K562 (cell line): ENCODE results near the gene CNKSR2. TPM values are rescaled to one million over a fixed set of nuclear protein-coding genes. Genes with fewer than 3 reads are reported as not detected.

Source experiments
- ATAC-seq: fragments of 200-7000 bp; cut with Tn5 transposase; 3 replicates; pipeline ENCODE4 v1.9.1; 2020; ENCODE audit warnings: moderate library complexity
- BruUV-seq: library from RNA; stranded (reverse); fragments of 400-500 nt; replicated peaks from 2 replicates; lab custom pipeline; 2021; lab: Mats Ljungman, UMichigan
- CTCF ChIA-PET: fragments of 300-600 bp; formaldehyde crosslinking; extraction: SDS; loops from one replicate; lab custom pipeline; 2021; ENCODE audit warnings: low intra/inter-chr PET ratio; lab: Yijun Ruan, JAX
- POLR2A ChIA-PET: fragments of 300-600, 350-650 bp; sonication (Branson Sonifier 250); formaldehyde crosslinking; extraction: SDS; loops from one replicate; lab custom pipeline; 2021; ENCODE audit warnings: antibody characterized with exemption, inconsistent platforms; lab: Yijun Ruan, JAX
- DNase-seq, 4 experiments: peaks; one replicate each; pipeline versions ENCODE4 v3.0.0 to v3.0.0-alpha.2; 2011 to 2018; ENCODE audit warnings: low spot score in 3 of 4, mixed read lengths in 3 of 4; ENCODE audit errors: extremely low read depth in 1 of 4
- FAIRE-seq: peaks from 2 replicates; lab custom pipeline; 2011; peaks lifted over from hg19 to GRCh38; lab: Jason Lieb, UNC
- H2AFZ ChIP-seq: 2 replicates; pipeline ENCODE4 v1.6.0; 2011; ENCODE audit warnings: low read depth, low read length, control low read depth, inconsistent platforms
- H3K27ac ChIP-seq: fragments of 200-600 bp; 3 replicates; pipeline ENCODE4 v1.8.0; 2011; ENCODE audit warnings: low read depth, mild to moderate bottlenecking, control low read depth, inconsistent platforms, low read length, moderate library complexity, mixed read lengths; ENCODE audit errors: extremely low read depth
- H3K27me3 ChIP-seq, 2 experiments: fragments of 300-600 bp in 1 of 2; 2 replicates in 1 of 2; 3 replicates in 1 of 2; pipeline versions ENCODE4 v1.6.0 to v1.8.0; 2011; ENCODE audit warnings: inconsistent platforms in 2 of 2, low read length in 2 of 2, mild to moderate bottlenecking in 1 of 2, mixed read lengths in 1 of 2, moderate library complexity in 1 of 2; ENCODE audit not compliant: control insufficient read depth in 2 of 2, insufficient read depth in 2 of 2
- H3K36me3 ChIP-seq: fragments of 300-600 bp; 3 replicates; pipeline ENCODE4 v1.8.0; 2011; ENCODE audit warnings: mild to moderate bottlenecking, low read length, inconsistent platforms; ENCODE audit not compliant: control insufficient read depth, insufficient read depth
- H3K4me1 ChIP-seq, 2 experiments: fragments of 200-600 bp in 1 of 2; replicated peaks in 1 of 2; 2 replicates in 1 of 2; 3 replicates in 1 of 2; pipeline versions ENCODE4 v1.5.1 to v1.8.0; 2011; ENCODE audit warnings: inconsistent platforms in 2 of 2, low read length in 2 of 2, mild to moderate bottlenecking in 1 of 2, mixed read lengths in 1 of 2, moderate library complexity in 1 of 2; ENCODE audit not compliant: control insufficient read depth in 2 of 2, insufficient read depth in 2 of 2
- H3K4me2 ChIP-seq: 2 replicates; pipeline ENCODE4 v1.6.1; 2011; ENCODE audit warnings: low read length, control low read depth, inconsistent platforms, mixed read lengths; ENCODE audit not compliant: insufficient read depth
- H3K4me3 ChIP-seq: fragments of 200-600 bp; sonication (generic), shearing (Covaris generic); 2 replicates; pipeline ENCODE4 v1.5.1; 2016; ENCODE audit warnings: control low read depth, inconsistent platforms
- H3K79me2 ChIP-seq: fragments of 200-600 bp; 3 replicates; pipeline ENCODE4 v1.8.0; 2011; ENCODE audit warnings: low read length, inconsistent platforms; ENCODE audit not compliant: control insufficient read depth, insufficient read depth
- H3K9ac ChIP-seq, 2 experiments: 2 replicates each; pipeline versions ENCODE4 v1.6.0 to v1.6.1; 2011; ENCODE audit warnings: low read depth in 2 of 2, low read length in 2 of 2, control low read depth in 1 of 2, inconsistent platforms in 1 of 2, mild to moderate bottlenecking in 1 of 2, mixed read lengths in 1 of 2; ENCODE audit not compliant: insufficient read depth in 1 of 2
- H3K9me1 ChIP-seq: one replicate; pipeline ENCODE4 v1.6.0; 2011; ENCODE audit warnings: inconsistent platforms, mild to moderate bottlenecking, low read length, moderate library complexity; ENCODE audit not compliant: control insufficient read depth, insufficient read depth
- H3K9me3 ChIP-seq: replicated peaks from 2 replicates; pipeline ENCODE4 v1.5.1; 2011; ENCODE audit warnings: low read depth, low read length, inconsistent platforms; ENCODE audit not compliant: control insufficient read depth, insufficient read depth
- H4K20me1 ChIP-seq: replicated peaks from 2 replicates; pipeline ENCODE4 v1.6.1; 2011; ENCODE audit warnings: low read length, inconsistent platforms, mixed read lengths; ENCODE audit not compliant: control insufficient read depth, insufficient read depth
- EP400 ChIP-seq: fragments of 450-650 bp; IDR thresholded peaks from 2 replicates; pipeline ENCODE4 v1.6.1; 2017; ENCODE audit warnings: antibody characterized with exemption, mild to moderate bottlenecking, moderate library complexity
- ETV5 ChIP-seq: sonication (generic); formaldehyde crosslinking; IDR thresholded peaks from 2 replicates; pipeline ENCODE4 v1.4.0; 2020; ENCODE audit warnings: low read depth, mild to moderate bottlenecking, missing genetic modification reagents
- MTA3 ChIP-seq: fragments of 450-650 bp; formaldehyde crosslinking; IDR thresholded peaks from 2 replicates; pipeline ENCODE4 v1.6.1; 2017; ENCODE audit warnings: mild to moderate bottlenecking, borderline replicate concordance
- NR0B1 ChIP-seq: fragments of 450-650 bp; IDR thresholded peaks from one replicate; pipeline ENCODE4 v1.6.1; 2018; ENCODE audit warnings: mild to moderate bottlenecking, moderate library complexity; ENCODE audit not compliant: partially characterized antibody
- PHF8 ChIP-seq: fragments of 200-600 bp; sonication (generic); IDR thresholded peaks from 2 replicates; pipeline ENCODE4 v1.6.1; 2012; ENCODE audit warnings: mixed run types, mild to moderate bottlenecking, inconsistent platforms, low read length, moderate library complexity, borderline replicate concordance
- ZNF121 ChIP-seq: sonication (generic); formaldehyde crosslinking; conservative IDR thresholded peaks from 2 replicates; pipeline ENCODE4 v1.8.0; 2022; ENCODE audit warnings: missing genetic modification reagents
- ZNF766 ChIP-seq: fragments of 200-800 bp; sonication (Bioruptor generic); conservative IDR thresholded peaks from 2 replicates; pipeline ENCODE4 v1.6.1; 2016; ENCODE audit warnings: missing genetic modification characterization, missing compliant biosample characterization
- WGBS: fragments of 100-300 bp; shearing (Covaris generic); methylation state at CpG from one replicate; pipeline ENCODE4 v1.1.6; 2016; ENCODE audit warnings: low coverage, mixed read lengths; ENCODE audit not compliant: insufficient coverage; ENCODE audit errors: missing lambda C conversion rate; 5-methylcytosine and 5-hydroxymethylcytosine counted together
- in situ Hi-C: fragments of 300-500 bp; cut with MboI; formaldehyde crosslinking; loops from 4 replicates; pipeline ENCODE4 v1.15.0; 2018; ENCODE audit warnings: inconsistent platforms, mixed read lengths
- intact Hi-C: fragments of 100-400 bp; cut with micrococcal nuclease; formaldehyde crosslinking; loops from 2 replicates; pipeline ENCODE4 v1.14.2; 2022
- polyA plus RNA-seq, 8 experiments: library from polyadenylated mRNA; depleted of rRNA in 4 of 8; stranded (reverse) in 5 of 8; unstranded in 3 of 8; fragments of >200 nt; fragmentation: Nextera tagmentation in 2 of 8; fragmentation: Illumina TruSeq in 1 of 8; extraction: Ambion mirVana in 2 of 8; extraction: Trizol in 1 of 8; gene quantifications; 2 replicates each; pipeline versions ENCODE4 v1.2.1 to v1.2.3, GENCODE V29; 2011 to 2014; ENCODE audit warnings: inconsistent platforms in 1 of 8, missing spikeins in 1 of 8
- total RNA-seq, 7 experiments: library from RNA; depleted of rRNA in 6 of 7; stranded (reverse); fragments of >200 nt in 6 of 7; fragmentation: Illumina TruSeq in 2 of 7; extraction: Trizol in 2 of 7; gene quantifications; 2 replicates each; pipeline versions ENCODE4 v1.2.1 to v1.2.3, GENCODE V29; 2011 to 2021; ENCODE audit warnings: low replicate concordance in 1 of 7
- TF ChIP-seq, protein P1 (sequence below): sonication (generic); formaldehyde crosslinking; IDR thresholded peaks from 2 replicates; pipeline ENCODE4 v1.8.0; 2022; ENCODE audit warnings: mild to moderate bottlenecking, missing genetic modification reagents
- TF ChIP-seq, protein P2 (sequence below): sonication (generic); formaldehyde crosslinking; IDR thresholded peaks from 2 replicates; pipeline ENCODE4 v1.8.0; 2022; ENCODE audit warnings: mild to moderate bottlenecking, missing genetic modification reagents

CNKSR2 gene
- total and polyA plus RNA-seq, 9 of the 15 experiments (the other 6 are each of a cell fraction or from before 2014, with no cell fraction given): not detected

DNA sequence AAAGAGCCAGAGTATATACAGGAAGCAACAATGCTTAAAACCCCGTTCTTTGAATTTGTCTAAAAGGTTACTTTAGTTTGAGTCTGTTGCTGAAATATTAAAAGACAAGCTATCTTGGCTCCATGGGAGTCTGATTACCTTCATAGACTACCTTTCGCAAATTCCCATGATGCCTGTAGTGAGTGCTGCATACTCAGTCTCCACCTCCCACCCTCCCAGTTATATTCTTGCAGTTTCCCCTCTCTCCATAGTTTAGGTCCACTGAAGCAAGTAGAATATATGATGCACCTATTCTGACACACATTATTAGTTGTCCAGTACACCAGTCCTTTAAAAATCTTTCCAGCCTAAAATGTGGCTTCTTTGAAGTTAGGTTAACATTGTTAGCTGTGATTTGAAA, 2.4 kb downstream of the CNKSR2 start (continued):
- TF ChIP-seq ZNF121 (CRISPR knock-in tag) (no peak), MTA3 (no peak)

DNA sequence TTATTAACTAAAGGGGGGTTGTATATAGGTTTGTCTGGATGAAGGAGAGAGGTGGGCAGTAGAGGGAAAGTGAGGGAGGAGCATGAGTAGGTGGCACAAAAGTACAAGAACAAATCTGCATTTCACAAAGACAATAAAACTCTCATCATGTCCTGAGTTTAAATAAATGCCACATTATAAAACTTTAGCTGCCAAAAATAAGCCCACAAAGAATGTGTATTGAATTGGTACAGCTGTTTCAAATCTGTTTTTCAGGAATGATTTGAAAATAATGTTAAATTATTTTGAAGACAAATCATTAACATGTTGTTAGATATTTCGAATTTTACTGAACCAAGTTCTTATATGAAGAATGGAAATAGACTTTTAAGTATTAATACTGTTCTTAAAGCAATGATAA, 5.8 kb downstream of the CNKSR2 start:
- H3K9me3 ChIP-seq: no peaks in the 10 kb centered on the region
- DNase-seq (no peak), ATAC-seq (no peak), FAIRE-seq (no peak)
- in situ Hi-C loops (no loop called here), intact Hi-C loops (no loop called here)
- H3K4me1 ChIP-seq: no peaks in the 10 kb centered on the region
- H4K20me1 ChIP-seq: no peaks in the 10 kb centered on the region
- no peak overlapping the region for H2AFZ ChIP-seq
- H3K9ac ChIP-seq: no peak overlapping the region
- H3K27me3 ChIP-seq: no peaks in the 10 kb centered on the region
- no peak overlapping the region for H3K27ac ChIP-seq
- CTCF ChIA-PET: no interaction called here
- POLR2A ChIA-PET: no interaction called here
- H3K79me2 ChIP-seq: no peaks in the 10 kb centered on the region
- no peak overlapping the region for H3K4me2 ChIP-seq
- WGBS: 0% methylated on average over 1 of the region's 1 CpG
- H3K4me3 ChIP-seq: no peak overlapping the region
- BruUV-seq: no TSS peak
- no peaks in the 10 kb centered on the region for H3K9me1 ChIP-seq
- H3K36me3 ChIP-seq: no peaks in the 10 kb centered on the region
- TF ChIP-seq PHF8: no peak
- TF ChIP-seq, protein P1, sequence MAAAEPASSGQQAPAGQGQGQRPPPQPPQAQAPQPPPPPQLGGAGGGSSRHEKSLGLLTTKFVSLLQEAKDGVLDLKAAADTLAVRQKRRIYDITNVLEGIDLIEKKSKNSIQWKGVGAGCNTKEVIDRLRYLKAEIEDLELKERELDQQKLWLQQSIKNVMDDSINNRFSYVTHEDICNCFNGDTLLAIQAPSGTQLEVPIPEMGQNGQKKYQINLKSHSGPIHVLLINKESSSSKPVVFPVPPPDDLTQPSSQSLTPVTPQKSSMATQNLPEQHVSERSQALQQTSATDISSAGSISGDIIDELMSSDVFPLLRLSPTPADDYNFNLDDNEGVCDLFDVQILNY: no peak
- TF ChIP-seq, protein P2, sequence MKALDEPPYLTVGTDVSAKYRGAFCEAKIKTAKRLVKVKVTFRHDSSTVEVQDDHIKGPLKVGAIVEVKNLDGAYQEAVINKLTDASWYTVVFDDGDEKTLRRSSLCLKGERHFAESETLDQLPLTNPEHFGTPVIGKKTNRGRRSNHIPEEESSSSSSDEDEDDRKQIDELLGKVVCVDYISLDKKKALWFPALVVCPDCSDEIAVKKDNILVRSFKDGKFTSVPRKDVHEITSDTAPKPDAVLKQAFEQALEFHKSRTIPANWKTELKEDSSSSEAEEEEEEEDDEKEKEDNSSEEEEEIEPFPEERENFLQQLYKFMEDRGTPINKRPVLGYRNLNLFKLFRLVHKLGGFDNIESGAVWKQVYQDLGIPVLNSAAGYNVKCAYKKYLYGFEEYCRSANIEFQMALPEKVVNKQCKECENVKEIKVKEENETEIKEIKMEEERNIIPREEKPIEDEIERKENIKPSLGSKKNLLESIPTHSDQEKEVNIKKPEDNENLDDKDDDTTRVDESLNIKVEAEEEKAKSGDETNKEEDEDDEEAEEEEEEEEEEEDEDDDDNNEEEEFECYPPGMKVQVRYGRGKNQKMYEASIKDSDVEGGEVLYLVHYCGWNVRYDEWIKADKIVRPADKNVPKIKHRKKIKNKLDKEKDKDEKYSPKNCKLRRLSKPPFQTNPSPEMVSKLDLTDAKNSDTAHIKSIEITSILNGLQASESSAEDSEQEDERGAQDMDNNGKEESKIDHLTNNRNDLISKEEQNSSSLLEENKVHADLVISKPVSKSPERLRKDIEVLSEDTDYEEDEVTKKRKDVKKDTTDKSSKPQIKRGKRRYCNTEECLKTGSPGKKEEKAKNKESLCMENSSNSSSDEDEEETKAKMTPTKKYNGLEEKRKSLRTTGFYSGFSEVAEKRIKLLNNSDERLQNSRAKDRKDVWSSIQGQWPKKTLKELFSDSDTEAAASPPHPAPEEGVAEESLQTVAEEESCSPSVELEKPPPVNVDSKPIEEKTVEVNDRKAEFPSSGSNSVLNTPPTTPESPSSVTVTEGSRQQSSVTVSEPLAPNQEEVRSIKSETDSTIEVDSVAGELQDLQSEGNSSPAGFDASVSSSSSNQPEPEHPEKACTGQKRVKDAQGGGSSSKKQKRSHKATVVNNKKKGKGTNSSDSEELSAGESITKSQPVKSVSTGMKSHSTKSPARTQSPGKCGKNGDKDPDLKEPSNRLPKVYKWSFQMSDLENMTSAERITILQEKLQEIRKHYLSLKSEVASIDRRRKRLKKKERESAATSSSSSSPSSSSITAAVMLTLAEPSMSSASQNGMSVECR: no peak
- TF ChIP-seq ZNF766 (CRISPR knock-in tag): no peak
- no peak for TF ChIP-seq ETV5
- TF ChIP-seq NR0B1: no peak
- no peak for TF ChIP-seq EP400
